LNCAP (cell line): ENCODE measurements around the gene WNT3A.

Experiments used
- CTCF ChIP-seq: fragments of 450-650 bp; IDR thresholded peaks from 2 replicates; pipeline ENCODE4 v1.5.1; 2017; ENCODE audit warnings: mild to moderate bottlenecking

Gene WNT3A

DNA sequence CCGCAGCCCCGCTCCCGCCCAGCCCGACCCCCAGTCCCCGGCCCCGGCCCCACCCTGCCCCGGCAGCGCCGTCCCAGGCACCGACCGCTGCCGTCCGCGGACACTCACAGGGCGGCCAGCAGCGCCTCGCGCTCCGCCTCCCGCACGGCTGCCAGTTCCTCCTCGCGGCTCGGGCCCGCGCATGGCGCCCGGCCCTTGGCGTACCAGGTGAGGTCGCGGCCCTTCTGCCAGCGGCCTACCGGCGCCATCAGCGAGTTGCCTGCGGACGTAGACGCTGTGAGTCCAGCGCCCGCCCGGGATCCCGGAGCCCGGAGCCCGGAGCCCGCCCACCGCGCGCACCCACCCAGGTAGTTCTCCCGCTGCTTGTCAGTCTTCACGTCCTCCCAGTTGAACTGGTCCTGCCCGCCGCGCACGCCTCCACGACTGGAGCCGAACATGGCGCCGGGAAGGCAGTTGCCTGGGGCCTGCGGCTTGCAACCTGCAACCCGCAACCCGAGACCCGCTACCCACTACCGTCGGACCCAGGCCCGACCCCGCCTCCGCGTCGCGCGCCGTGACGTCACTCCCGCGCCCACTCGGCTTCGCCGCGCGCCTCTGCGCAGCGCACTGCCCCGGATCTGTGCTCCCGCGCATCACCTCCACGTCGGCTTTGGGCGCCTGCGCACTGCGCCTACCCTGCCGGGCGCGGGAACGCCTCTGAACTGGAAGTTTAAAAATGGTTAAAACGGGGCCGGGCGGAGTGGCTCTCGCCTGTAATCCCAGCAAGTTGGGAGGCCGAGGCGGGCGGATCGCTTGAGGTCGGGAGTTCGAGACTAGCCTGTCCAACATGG lies 96.2 kb downstream of the WNT3A start, which contains the start of gene C1orf35:
Gene C1orf35, minus strand, starts transcription at position 535 of the 830 bp plus-strand sequence. Its CDS starts 98 bp downstream, at position 437.
- no peak for TF ChIP-seq CTCF

- no peak for TF ChIP-seq CTCF
These were observed 97.9 kb downstream of the WNT3A start for GRCh38 chr1:228104526-228105269.

- no peak for TF ChIP-seq CTCF
These were observed 98.6 kb downstream of the WNT3A start for GRCh38 chr1:228105270-228105995.

DNA sequence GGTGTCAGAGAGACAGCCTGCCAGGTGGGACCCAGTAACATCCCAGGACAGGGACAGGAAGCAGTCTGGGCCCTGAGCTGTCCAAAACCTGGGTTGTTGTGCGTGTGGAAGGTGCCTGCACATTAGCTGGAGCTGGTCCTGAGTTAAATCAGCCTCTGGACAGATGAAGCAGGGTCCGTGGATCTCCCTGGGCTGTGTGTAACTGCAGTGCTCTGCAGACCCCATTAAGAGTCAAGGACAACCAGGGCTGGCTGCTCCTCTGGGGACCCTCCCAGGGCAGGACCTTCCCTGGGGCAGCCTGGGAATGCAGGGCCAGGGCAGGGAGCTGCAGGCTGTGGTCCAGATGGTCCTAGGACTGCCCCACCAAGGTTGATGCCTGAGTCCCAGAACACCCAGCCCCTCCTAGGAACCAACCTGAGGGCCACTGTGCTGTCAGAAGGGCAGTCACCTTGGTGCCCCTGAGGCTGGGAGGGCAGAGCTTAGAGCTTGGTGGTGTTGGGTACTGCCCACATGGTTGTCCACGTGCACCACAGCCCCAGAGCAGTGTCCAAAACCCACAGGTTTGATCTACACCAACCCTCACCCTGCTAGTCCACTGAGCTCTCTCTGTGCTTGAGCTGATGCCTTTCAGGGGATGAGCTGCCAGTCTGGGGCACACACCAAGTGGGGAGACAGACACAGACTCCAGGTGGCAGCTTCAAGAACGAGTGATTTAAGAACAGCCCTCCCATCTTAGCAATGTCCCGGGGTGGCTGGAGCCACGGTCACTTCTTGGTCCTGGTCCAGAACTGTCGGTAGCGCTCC lies 99.4 kb downstream of the WNT3A start:
- TF ChIP-seq CTCF = no peak

GRCh38 chr1:228106800-228107054 lies 99.9 kb downstream of the WNT3A start:
- no peak for TF ChIP-seq CTCF

DNA sequence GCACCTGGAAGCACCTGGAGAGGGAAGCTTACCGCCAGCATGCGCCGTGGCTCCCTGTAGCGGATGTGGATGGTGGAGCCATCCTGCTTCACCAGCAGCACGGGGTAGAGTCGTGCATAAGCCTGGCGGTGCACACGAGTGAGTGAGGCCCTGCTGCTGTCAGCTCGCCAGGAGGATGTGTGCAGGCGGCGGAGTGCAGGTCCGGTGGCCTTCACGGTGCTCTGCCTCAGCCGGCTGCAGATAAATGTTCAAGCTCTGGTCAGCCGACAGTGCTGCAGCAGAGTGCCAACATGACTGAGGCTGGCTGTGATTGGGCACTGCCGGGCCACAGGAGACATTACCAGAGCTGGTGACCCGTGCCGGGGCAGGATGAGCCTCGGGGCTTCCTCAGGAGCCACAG lies 100.8 kb downstream of the WNT3A start:
- TF ChIP-seq CTCF = no peak
